Measurements from ENCODE around the gene DGKK. TPM values are rescaled to one million over a fixed set of nuclear protein-coding genes. Genes with fewer than 3 reads are reported as not detected.

Gene DGKK
- total and polyA plus RNA-seq, 4 donors: 0.01 to 0.03 (median 0.02) TPM; not detected in 1

GRCh38 chrX:50442426-50443116, 28.1 kb downstream of the DGKK start:
- Histone ChIP-seq H3K27ac (ENCODE audit: low read depth in 1 of 2, low read length in 1 of 2) (no peak overlapping the region), H3K9ac (ENCODE audit: insufficient read depth in 1 of 2, low read length in 2 of 2) (no peak overlapping the region), H3K4me3 (no peak overlapping the region), H3K4me1 (ENCODE audit: control insufficient read depth in 5 of 5, insufficient read depth in 5 of 5, low read length in 5 of 5) (no peaks in the 10 kb centered on the region), H3K36me3 (ENCODE audit: control insufficient read depth in 4 of 4, insufficient read depth in 4 of 4, low read length in 4 of 4) (no peaks in the 10 kb centered on the region), H3K9me3 (ENCODE audit: control insufficient read depth in 4 of 4, insufficient read depth in 3 of 4, low read length in 3 of 4) (no peaks in the 10 kb centered on the region), H3K27me3 (ENCODE audit: control insufficient read depth in 3 of 3, insufficient read depth in 3 of 3, low read length in 2 of 3) (peaks cover 4 to 21% (median 7%) of the 10 kb centered on the region in 3 donors)
- WGBS, 2 donors: 70 to 88% methylated on average over 3 of the region's 3 CpGs
- no peak for ATAC-seq (ENCODE audit: insufficient read depth, low FRiP score)
- no peak for DNase-seq
- no peak for TF ChIP-seq CTCF (IDR thresholded peaks at IDR 0.05; ENCODE audit: control extremely low read depth, extremely low read depth)

- no peak for TF ChIP-seq CTCF (IDR thresholded peaks at IDR 0.05; ENCODE audit: control extremely low read depth, extremely low read depth)
- no peaks in the 10 kb centered on the region for H3K4me1 ChIP-seq (ENCODE audit: control insufficient read depth in 5 of 5, insufficient read depth in 5 of 5, low read length in 5 of 5)
- WGBS, 2 donors: 79 to 98% methylated on average over 6 of the region's 6 CpGs
- no peak overlapping the region for H3K9ac ChIP-seq (ENCODE audit: insufficient read depth in 1 of 2, low read length in 2 of 2)
- no peak overlapping the region for H3K4me3 ChIP-seq
- H3K27ac ChIP-seq (ENCODE audit: low read depth in 1 of 2, low read length in 1 of 2): no peak overlapping the region
- H3K27me3 ChIP-seq (ENCODE audit: control insufficient read depth in 3 of 3, insufficient read depth in 3 of 3, low read length in 2 of 3): peaks cover 4 to 36% (median 23%) of the 10 kb centered on the region in 3 donors
- ATAC-seq (ENCODE audit: insufficient read depth, low FRiP score): no peak
- no peaks in the 10 kb centered on the region for H3K36me3 ChIP-seq (ENCODE audit: control insufficient read depth in 4 of 4, insufficient read depth in 4 of 4, low read length in 4 of 4)
- no peak for DNase-seq
- H3K9me3 ChIP-seq (ENCODE audit: control insufficient read depth in 4 of 4, insufficient read depth in 3 of 4, low read length in 3 of 4): peaks cover 0 to 1% (median 0%) of the 10 kb centered on the region in 4 donors
Observed at GRCh38 chrX:50436797-50437196, 33.8 kb downstream of the DGKK start.

DNA sequence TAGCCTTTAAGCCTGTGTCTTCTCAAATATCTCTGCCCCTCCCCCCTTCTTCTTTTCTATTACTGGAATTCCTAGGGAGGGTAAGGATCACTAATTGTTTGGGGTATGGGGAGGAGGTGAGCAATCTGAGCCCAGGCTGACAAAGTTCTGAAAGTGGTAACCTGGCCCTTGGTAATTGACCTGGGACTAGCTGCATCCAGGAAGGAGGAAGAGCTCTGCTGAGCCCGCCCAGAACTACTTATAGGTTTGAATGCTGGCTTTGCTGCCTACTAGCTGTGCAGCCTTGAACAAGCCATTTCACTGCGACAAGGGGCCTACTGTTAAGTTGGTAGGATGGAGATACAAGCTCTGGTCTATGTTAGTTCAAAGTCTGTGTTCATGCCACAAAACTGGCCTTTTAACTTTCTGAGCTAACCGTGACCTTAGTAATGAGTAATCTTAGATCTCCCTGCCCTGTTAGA, 37.8 kb downstream of the DGKK start:
- H3K9me3 ChIP-seq (ENCODE audit: control insufficient read depth in 4 of 4, insufficient read depth in 3 of 4, low read length in 3 of 4): peaks cover 0 to 3% (median 0%) of the 10 kb centered on the region in 4 donors
- H3K4me1 ChIP-seq (ENCODE audit: control insufficient read depth in 5 of 5, insufficient read depth in 5 of 5, low read length in 5 of 5): no peaks in the 10 kb centered on the region
- DNase-seq (peak in 1 of 3 donors; percentile 1), ATAC-seq (ENCODE audit: insufficient read depth, low FRiP score) (no peak)
- peaks cover 0 to 28% (median 21%) of the 10 kb centered on the region in 3 donors for H3K27me3 ChIP-seq (ENCODE audit: control insufficient read depth in 3 of 3, insufficient read depth in 3 of 3, low read length in 2 of 3)
- no peak overlapping the region for H3K4me3 ChIP-seq
- H3K9ac ChIP-seq (ENCODE audit: insufficient read depth in 1 of 2, low read length in 2 of 2): no peak overlapping the region
- TF ChIP-seq CTCF (IDR thresholded peaks at IDR 0.05; ENCODE audit: control extremely low read depth, extremely low read depth): no peak
- H3K36me3 ChIP-seq (ENCODE audit: control insufficient read depth in 4 of 4, insufficient read depth in 4 of 4, low read length in 4 of 4): no peaks in the 10 kb centered on the region
- no peak overlapping the region for H3K27ac ChIP-seq (ENCODE audit: low read depth in 1 of 2, low read length in 1 of 2)
- WGBS, 2 donors: 62 to 90% methylated on average over 3 of the region's 3 CpGs
